SK-N-SH treated with all-trans-retinoic acid at 6 μM for 48 hours (cell line): Measurements from ENCODE around the gene PIGN.

Experiments used
- SNAI2 ChIP-seq: fragments of 250-450 bp; sonication (Bioruptor Pico); IDR thresholded peaks from 2 replicates; pipeline ENCODE4 v1.5.0; 2020; ENCODE audit warnings: mild to moderate bottlenecking, moderate library complexity
- TCF4 ChIP-seq: fragments of 250-450 bp; sonication (Bioruptor Pico); IDR thresholded peaks from 2 replicates; pipeline ENCODE4 v1.8.0; 2021; ENCODE audit warnings: mild to moderate bottlenecking, moderate library complexity, borderline replicate concordance
- TOX ChIP-seq: fragments of 250-450 bp; sonication (Bioruptor Pico); IDR thresholded peaks from 2 replicates; pipeline ENCODE4 v1.8.0; 2021; ENCODE audit warnings: mild to moderate bottlenecking, moderate library complexity, borderline replicate concordance
- ZNF565 ChIP-seq: fragments of 450-650 bp; formaldehyde crosslinking; conservative IDR thresholded peaks from 2 replicates; pipeline ENCODE4 v1.5.0; 2020; ENCODE audit warnings: low read depth, mild to moderate bottlenecking, moderate library complexity
- TF ChIP-seq, protein P1 (sequence below): fragments of 250-450 bp; sonication (Bioruptor Pico); IDR thresholded peaks from 2 replicates; pipeline ENCODE4 v1.8.0; 2021; ENCODE audit warnings: low read depth, mild to moderate bottlenecking, moderate library complexity, borderline replicate concordance
- TF ChIP-seq, protein P2 (sequence below): fragments of 250-450 bp; sonication (Bioruptor Pico); IDR thresholded peaks from 2 replicates; pipeline ENCODE4 v1.8.0; 2020; ENCODE audit warnings: mild to moderate bottlenecking, moderate library complexity, borderline replicate concordance
- TF ChIP-seq, protein P3 (sequence below): fragments of 250-450 bp; sonication (Bioruptor Pico); IDR thresholded peaks from 2 replicates; pipeline ENCODE4 v1.5.1; 2020; ENCODE audit warnings: low read depth, mild to moderate bottlenecking, moderate library complexity

DNA sequence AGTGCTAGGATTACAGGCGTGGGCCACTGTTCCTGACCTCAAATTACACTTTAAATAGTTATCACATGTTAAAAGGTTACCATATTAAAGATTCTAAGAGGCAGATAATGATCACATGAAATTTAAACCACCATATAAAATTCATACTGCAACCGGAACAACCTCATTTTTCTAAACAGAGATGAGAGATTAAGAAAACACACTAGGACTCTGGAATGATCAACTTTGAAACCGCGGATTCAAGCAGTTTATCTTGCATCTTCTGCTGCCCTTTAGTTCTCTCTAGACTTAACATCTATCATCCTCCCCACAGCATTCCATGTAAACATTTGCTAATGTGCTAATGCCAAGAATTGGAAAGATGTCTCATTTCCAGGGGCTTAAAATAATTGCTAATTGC lies 115.8 kb downstream of the PIGN start:
- TF ChIP-seq, protein P1, sequence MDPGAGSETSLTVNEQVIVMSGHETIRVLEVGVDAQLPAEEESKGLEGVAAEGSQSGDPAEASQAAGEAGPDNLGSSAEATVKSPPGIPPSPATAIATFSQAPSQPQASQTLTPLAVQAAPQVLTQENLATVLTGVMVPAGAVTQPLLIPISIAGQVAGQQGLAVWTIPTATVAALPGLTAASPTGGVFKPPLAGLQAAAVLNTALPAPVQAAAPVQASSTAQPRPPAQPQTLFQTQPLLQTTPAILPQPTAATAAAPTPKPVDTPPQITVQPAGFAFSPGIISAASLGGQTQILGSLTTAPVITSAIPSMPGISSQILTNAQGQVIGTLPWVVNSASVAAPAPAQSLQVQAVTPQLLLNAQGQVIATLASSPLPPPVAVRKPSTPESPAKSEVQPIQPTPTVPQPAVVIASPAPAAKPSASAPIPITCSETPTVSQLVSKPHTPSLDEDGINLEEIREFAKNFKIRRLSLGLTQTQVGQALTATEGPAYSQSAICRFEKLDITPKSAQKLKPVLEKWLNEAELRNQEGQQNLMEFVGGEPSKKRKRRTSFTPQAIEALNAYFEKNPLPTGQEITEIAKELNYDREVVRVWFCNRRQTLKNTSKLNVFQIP (CRISPR knock-in tag) = no peak
- TF ChIP-seq, protein P2, sequence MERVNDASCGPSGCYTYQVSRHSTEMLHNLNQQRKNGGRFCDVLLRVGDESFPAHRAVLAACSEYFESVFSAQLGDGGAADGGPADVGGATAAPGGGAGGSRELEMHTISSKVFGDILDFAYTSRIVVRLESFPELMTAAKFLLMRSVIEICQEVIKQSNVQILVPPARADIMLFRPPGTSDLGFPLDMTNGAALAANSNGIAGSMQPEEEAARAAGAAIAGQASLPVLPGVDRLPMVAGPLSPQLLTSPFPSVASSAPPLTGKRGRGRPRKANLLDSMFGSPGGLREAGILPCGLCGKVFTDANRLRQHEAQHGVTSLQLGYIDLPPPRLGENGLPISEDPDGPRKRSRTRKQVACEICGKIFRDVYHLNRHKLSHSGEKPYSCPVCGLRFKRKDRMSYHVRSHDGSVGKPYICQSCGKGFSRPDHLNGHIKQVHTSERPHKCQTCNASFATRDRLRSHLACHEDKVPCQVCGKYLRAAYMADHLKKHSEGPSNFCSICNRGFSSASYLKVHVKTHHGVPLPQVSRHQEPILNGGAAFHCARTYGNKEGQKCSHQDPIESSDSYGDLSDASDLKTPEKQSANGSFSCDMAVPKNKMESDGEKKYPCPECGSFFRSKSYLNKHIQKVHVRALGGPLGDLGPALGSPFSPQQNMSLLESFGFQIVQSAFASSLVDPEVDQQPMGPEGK (CRISPR knock-in tag) = no peak
- TF ChIP-seq SNAI2 (no peak), ZNF565 (CRISPR knock-in tag) (no peak), TCF4 (CRISPR knock-in tag) (no peak), TOX (CRISPR knock-in tag) (no peak)
- TF ChIP-seq, protein P3, sequence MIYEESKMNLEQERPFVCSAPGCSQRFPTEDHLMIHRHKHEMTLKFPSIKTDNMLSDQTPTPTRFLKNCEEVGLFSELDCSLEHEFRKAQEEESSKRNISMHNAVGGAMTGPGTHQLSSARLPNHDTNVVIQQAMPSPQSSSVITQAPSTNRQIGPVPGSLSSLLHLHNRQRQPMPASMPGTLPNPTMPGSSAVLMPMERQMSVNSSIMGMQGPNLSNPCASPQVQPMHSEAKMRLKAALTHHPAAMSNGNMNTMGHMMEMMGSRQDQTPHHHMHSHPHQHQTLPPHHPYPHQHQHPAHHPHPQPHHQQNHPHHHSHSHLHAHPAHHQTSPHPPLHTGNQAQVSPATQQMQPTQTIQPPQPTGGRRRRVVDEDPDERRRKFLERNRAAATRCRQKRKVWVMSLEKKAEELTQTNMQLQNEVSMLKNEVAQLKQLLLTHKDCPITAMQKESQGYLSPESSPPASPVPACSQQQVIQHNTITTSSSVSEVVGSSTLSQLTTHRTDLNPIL = no peak
